Activated T-cell treated with anti-CD3 and anti-CD28 coated beads, Interleukin-2, amount 50 U/mL, for 48 hours (primary cell): ENCODE measurements around the gene TPCN1.
A peak's percentile ranks its signal among the peaks of the same experiment; 100 is the strongest.

Experiments used
- DNase-seq, 2 experiments: peaks; one replicate each; pipeline ENCODE4 v3.0.0-alpha.2; 2020

The TPCN1 gene

DNA sequence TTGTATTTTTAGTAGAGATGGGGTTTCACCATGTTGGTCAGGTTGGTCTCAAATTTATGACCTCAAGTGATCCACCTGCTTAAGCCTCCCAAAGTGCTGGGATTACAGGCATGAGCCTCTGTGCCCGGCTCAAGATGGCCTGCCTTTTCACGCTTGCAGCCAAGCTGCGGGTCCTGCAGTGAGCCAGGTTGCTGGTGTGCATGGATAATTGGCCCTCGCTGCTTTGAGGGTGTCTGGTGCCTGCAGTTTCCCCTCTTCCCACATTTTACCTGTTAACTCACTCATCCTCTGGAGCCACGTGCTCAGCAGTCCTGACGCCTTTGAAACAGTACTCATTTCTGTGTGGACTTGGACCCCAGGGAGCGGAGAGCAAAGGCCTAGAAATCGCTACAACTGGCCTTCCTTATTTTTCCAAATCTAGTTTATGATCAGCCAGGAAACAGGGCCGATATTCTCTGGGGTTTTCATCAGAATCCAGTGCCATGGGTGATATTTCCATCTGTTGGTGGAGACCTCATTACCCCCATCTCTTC is 42.2 kb downstream of the TPCN1 start:
- DNase-seq, result no peak

DNA sequence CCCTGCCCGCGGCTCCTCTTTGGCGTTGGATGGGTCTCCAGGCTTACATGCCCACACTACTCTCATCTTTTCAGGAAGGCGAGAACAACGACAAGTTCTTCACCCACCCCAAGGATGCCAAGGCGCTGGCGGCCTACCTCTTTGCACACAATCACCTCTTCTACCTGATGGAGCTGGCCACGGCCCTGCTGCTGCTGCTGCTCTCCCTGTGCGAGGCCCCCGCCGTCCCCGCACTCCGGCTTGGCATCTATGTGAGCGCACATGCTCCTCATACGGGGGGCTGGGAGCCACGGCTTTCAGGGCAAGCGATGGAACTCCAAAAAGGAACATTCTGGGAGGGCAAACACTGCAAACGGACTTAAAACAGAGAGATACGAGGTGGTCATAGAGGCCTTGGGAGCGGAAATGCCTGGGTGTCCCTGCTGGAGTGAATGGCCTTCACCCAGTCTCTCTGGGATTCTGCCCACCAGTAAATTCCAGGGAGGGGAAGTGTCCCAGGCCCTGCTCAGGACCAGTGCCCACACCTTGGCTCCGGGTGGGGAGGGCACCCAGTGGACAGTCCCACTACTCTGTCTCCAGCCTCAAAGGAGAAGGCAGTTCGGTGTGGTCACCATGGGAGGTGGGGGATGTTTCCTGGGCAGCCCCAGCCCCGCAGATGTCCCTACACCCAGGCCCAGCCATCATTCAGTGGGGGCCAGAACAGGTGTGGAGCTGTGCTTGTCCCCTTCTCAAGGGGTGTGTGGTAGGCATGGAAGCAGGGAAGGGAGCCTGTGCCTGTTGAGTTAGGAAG is 45.0 kb downstream of the TPCN1 start:
- DNase-seq, result no peak

DNA sequence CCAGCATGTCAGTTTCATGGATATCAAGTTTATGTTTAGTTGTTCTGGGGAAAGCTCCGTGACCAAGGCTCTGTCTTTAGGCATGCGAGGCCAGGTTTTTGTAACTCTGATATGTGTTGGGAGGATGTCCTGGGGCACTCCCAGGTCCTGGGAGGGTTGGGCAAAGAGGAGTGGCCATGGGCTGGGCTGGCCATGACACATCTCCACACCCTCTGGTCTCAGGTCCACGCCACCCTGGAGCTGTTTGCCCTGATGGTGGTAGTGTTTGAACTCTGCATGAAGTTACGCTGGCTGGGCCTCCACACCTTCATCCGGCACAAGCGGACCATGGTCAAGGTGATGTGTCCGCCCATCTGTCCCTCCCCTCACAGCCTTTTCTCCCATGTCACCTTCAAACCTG is 46.4 kb downstream of the TPCN1 start:
- no peak for DNase-seq

DNA sequence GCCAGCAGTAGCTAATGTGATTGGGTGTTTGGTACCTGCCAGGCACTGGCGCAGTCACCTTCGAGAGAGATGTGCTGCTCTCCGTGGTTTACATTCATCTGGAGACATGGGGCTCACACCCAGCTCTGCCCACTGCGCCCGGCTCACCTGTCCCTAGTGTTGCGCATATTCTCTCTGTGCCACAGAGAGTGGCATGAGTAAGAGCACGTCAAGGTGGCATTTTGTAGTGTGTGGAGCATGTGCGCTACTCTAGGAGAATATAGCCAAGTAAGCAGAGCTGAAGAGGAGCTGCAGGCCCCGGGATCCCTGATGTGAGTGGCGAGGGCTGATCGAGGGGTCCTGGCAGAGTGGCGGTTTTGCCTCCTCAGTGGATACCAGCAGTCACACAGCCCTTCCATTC is 46.9 kb downstream of the TPCN1 start:
- DNase-seq, result no peak

DNA sequence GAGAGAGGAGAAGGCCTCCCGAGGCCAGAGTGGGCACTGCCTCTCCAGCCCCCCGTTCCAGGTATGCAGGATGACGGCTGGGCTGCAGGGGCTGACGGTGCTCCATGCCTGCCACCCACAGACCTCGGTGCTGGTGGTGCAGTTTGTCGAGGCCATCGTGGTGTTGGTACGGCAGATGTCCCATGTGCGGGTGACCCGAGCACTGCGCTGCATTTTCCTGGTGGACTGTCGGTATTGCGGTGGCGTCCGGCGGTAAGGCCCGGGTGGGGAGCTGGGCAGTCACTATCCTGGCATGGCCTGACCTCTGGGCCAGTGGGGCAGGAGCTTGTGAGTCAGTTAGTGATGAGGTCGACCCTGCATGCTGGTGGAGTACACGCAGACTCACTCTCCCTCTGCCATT is 47.4 kb downstream of the TPCN1 start:
- DNase-seq, result no peak

DNA sequence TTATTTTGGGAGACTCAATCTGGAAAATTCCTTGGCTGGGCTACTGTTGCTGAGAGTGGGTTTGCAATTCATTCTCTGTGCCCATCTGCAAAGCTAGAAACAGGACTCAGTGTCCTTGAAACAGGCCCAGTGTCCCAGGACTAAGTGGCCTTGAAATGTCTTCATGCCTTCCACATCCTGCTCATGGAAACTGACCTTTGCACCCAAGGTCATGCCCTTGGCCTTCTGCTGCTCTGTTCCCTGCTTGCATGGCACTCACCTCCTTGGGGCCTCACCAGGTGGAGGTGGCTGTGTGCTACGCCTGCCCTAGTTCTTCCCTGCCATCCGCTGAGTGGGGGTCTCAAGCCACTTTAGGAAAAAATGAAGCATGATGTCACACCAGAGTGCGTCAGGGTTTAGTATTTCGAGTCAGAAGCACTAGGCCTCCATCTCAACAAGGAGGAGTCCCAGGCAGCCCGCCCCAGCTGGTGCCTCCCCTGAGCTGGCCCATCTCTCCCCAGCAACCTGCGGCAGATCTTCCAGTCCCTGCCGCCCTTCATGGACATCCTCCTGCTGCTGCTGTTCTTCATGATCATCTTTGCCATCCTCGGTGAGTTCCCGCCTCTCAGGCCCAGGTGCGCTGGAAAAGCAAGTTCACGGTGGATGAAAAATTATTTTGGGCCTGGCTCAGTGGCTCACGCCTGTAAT is 48.1 kb downstream of the TPCN1 start:
- DNase-seq, result no peak

DNA sequence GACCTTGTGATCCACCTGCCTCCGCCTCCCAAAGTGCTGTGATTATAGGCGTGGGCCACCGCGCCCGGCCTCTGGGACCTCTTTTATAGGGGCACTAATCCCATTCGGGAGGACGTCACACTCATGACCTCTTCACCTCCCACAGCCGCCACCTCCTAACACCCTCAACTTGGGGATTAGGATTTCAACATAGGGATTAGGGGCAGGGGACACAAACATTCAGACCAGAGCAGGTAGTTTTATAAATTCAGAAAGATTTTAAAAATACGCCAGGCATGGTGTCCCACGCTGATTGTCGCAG is 49.4 kb downstream of the TPCN1 start:
- no peak for DNase-seq

DNA sequence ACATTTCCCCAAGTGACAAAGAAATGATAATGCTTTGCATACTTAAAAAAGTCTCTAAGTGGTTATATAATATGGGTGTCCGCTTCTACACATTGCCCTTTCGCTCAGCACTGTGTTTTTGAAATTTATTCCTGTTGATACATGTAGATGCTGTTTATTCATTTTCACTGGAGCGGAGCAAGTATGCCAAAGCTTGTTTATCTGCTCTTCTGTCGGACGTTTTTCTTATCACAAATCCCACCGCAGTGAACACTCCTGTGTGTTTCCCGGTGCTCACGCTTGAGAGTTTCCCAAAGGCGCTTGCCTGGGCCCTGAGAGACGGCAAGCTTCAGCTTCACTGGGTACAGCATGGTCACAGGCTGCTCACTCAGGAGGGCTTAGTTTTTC is 50.2 kb downstream of the TPCN1 start:
- DNase-seq, result no peak

DNA sequence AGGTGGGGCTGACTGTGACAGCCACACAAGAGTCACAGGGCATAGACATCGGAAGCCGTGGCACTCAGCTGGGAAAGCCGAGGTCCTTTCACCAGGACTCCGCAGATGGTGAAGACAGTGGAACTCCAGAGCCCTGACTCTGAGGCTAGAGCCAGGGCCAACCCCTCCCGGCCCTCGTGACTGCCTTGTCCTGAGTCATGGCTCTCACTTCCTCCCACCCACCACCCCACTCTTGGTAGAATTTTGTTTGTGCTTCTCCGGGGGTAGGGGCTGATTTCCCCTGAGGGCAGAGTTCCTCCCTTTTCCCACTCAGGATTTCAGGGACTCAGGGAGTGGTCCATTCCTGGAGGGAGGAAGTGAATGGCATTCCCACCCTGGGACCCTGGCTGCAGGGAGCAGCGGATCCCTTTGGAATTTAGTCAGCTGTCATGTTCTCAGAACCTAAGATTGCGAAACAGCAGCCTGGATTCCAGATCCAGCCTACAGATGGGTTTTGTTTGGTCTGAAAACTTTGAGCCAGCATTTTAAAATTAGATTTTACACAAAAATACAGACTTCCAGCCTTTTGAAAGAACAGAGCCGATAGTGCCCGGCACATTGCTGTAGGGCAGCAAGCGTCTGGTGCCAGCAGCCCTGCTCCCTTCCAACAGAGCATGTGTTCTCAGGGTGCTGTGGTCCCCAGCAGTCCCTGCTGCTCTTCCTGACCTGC is 50.7 kb downstream of the TPCN1 start:
- peak; percentile 52 to 62 for DNase-seq

DNA sequence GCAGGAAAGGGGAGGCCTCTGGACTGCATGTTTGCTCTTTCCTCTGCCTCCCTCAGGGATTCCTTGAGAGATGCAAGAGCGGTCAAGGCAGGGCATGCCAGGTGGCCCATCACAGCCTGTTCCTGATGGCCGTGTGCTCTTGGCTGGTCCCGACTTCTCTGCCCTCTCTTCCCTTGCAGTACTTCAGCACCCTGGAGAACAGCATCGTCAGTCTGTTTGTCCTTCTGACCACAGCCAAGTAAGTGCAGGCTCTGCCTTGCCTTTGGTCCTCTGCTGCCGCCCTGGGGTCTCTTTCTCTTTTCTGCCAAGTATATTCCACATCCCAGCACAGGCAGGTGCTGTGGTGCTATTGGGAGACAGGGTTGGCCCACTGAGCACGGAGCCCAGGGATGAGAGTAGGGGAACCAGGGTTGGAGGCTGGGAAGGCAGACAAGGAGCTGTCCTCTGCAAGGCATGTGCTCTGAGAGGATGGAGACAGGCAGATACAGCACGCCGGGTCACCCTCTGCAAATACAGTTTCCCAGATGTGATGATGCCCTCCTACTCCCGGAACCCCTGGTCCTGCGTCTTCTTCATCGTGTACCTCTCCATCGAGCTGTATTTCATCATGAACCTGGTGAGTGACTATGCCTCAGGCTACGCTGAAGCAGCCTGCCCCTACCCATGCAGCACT is 51.9 kb downstream of the TPCN1 start:
- no peak for DNase-seq

DNA sequence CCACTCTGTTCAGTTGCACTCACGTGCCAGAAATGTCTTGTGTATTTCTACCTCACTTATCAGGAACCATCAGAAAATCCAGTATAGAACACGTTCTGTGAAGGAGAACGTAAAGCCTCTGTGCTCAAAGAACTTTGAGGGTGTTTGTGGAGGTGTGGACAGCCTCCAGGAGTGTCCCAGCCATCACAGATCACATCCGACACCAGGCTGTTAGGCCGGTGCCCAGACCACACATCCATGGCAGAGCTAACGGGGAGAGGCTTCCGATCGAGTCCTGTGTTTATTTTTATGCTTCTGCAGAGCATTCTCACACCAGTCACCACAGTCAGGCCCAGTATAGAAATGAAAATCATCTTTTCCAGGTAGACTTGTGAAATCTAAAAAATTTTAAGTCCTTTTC is 53.6 kb downstream of the TPCN1 start:
- no peak for DNase-seq

DNA sequence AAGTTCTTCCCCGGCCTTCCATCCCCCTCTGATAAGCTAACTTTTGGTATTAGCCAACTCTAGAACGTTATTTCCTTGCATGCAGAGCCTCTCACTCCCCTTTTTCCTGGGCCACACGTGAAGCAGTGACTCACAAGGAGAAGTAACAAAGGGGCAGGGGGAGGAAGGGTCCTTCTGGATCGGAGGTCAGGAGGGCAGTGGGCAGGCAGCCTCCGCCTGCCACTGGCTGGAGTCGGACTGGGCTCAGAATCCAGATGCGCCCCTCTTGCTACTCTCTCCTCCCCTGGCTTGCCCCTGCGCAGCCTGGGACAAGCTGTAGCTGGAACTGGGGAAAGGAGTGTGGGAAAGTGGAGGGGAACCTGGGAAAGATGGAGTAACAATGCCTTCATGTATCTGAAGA is 55.0 kb downstream of the TPCN1 start:
- DNase-seq, result no peak

DNA sequence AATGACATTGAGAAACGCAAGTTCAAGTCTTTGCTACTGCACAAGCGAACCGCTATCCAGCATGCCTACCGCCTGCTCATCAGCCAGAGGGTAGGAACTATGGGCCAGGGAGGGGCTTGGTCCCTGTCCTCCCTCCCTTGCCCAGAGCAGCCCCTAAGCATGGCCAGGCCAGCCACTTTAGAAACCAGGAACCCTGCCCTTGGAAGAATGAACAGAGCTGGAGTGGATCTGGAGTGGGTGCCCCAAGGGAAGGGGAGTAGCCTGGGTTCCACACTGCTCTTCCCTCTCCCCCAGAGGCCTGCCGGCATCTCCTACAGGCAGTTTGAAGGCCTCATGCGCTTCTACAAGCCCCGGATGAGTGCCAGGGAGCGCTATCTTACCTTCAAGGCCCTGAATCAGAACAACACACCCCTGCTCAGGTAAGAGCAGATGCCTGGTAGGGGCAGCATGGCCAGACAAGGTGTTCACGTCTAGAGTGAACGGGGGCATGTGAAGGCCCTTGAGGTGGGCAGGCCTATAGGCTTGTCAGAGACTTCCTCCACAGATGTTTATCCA is 55.8 kb downstream of the TPCN1 start:
- DNase-seq, result no peak

DNA sequence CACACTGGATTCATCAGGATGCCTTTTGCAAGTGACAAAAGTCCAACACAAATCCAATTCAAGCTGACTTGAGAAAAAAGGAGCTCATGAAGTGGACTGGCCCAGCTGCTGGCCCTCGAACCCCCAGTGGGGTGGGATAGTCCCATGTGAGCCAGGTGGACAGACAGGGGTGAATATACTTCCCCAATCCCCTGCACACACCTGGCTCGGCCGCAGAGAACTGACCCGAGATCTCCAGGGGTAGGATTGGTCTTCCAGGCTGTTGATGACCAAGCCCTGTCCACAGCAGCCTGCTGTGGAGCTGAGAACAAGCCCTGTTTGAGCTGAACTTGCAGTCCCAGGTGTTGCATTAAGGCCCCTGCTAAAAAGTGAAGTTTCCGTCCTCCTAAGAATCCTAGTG is 56.2 kb downstream of the TPCN1 start:
- no peak for DNase-seq

DNA sequence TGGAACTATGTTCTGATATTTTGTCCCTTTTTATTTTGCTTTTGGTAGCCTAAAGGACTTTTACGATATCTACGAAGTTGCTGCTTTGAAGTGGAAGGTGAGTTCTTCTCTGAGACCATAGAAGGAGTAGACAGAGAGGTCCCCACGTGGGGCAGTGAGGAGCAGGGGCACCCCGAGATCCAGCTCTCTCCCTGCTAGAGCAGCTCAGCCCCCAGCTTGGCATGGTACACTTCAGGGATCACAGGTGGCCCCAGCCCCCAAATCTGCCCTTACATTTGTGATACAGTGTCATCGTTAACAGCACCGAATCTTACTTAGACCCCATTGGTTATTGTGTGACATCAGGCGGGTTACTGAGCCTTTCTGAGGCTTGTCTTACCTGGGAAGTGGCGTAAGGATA is 56.9 kb downstream of the TPCN1 start:
- no peak for DNase-seq

DNA sequence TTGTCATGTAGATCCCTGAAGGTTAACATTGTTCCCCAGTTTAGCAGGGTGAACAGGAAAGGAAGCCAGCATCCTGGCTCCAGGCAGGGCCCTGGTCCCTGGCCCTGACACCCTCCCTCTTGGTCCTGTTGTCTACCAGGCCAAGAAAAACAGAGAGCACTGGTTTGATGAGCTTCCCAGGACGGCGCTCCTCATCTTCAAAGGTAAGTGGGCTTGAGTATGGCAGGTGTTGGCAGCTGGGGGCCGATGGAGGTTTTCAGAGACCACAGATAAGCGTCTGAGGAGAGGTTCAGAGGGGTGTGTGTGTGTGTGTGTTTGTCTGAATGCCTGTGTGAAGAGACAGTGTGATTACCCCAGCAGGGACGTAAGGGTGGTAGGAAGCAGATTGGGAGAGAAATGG is 57.4 kb downstream of the TPCN1 start:
- DNase-seq, result no peak

DNA sequence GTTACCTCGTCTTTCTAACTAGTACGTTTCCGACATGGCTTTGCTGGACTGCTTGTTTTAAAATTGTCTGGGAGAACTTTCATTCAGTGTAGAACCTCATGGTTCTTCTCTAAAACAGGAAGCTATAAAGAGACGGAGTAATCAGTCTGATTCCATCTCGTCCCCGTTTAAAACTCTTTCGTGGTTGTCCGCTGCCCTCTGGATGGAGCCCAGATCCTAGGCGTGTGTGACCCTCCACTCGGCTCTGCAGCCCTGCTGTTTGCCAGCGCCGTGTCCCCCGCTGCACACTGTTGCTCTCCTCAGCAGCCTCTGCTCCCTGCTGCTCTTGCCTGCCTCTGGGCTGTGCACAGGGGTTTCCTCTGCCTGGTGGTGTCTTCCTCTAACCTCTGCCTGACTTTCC is 63.5 kb downstream of the TPCN1 start:
- no peak for DNase-seq

DNA sequence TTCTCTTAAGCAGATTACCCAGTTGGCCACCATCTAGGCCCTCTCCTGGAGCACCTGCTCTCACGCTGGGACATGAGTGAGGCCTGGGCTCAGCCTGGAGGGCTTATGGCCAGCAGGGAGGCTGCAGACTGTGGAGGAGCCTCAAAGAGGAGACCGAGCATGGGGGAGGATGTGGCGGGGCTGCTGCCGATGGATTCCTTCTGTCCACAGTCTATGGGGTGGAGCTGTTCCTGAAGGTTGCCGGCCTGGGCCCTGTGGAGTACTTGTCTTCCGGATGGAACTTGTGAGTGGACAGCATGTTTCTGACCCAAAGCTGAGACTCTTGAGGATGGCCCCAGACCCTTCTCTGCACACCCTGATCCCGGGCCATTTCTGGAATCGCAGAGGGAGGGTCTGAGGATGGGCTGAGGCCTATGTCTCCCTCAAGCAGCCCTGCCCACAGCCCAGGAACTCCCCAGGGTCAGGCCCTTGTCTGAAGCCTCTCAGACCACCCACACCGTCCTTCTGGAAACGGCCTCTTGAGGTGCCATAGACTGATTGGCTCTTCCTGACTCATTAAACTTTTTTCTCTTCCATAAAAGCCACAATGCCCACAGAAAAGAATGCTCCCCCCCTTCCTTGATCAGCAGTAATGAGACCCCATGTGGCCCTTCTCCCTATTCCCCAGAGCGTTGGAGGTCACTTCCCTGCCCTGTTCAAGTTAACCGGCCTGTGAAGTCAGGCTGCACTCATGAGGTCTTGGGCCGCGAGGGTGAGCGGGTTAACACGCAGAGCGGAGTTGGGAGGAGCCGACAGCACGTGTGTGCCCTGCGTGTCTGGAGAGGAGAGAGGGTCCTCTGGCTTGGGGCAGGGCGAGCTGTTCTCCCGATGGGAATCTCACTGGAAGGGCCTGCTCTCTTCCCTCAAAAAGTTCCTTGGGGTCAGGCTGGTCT is 64.7 kb downstream of the TPCN1 start:
- no peak for DNase-seq

DNA sequence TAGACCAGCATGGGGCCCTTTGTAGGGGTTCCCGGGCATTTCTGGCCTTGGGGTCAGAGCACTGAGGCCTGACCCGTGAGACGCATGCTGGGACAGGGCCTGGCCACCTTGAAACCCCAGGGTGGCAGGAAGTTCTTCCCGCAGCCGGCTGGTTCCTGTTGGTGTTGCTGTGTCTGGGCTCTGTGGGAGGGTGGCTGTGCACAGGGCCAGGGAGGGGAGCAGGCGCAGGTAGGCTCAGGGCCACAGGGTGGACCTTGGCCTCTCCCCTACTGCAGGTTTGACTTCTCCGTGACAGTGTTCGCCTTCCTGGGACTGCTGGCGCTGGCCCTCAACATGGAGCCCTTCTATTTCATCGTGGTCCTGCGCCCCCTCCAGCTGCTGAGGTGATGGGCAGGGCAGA is 65.4 kb downstream of the TPCN1 start:
- DNase-seq, result no peak

DNA sequence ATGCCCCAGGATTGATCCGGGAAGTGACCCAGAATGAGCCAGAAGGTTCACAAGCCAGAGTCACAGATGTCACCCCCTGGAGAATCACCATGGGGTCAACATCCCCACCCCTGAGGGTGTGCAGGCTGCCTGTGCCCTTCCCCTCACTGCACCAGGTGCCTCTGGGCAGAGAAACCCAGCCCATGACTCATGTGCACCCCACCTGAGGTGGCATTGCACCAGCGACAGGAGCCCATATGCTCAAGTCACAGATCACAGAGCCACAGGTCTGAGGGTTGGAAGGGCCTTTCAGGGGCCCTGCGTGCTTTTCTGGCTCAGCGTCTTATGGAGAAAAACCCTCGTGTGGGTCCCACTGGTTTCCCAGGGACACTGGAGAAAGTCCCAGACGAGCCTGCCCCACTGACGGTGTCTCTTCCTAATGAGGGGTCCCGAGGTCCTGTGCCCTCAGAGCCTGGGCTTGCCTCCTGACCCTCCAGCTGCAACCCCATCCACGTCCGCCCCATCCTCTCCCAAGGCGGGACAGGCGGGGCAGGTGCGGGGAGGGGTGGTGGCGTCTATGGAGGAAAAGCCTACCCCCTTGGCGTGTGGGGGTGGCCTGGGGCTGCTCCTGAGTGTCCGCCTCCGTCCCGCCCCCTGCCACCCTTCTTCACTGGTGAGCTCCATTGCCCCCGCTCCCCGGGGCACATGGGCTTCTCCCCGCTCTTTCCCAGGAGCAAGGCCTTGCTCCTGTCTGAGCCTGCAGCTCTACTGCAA is 66.1 kb downstream of the TPCN1 start:
- DNase-seq, result no peak

DNA sequence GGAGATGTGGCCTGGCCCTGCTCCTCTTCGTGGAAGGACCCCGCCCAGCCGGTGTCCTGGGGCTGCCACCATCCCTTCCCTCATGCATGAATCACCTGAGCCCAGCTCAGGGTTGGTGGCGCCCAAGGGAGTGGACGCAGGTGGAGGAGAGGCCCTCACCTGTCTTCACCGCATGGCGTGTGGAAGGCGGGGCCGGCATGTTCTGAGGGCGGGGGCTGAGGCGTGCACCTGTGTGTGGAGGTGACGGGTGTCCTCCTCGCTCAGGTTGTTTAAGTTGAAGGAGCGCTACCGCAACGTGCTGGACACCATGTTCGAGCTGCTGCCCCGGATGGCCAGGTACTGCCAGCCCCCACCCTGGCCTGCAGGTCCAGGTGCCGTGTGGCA is 66.6 kb downstream of the TPCN1 start:
- DNase-seq, result no peak
